Small intestine (tissue), 4 donors: ENCODE results near the gene KCNE2. TPM values are rescaled to one million over a fixed set of nuclear protein-coding genes. Genes with fewer than 3 reads are reported as not detected.

ENCODE experiments used
- polyA plus RNA-seq, 4 donors: library from polyadenylated mRNA; stranded (reverse) in 3 of 4; unstranded in 1 of 4; fragments of 200-250 nt in 3 of 4; fragments of 120-200 nt in 1 of 4; gene quantifications; one replicate each; pipeline versions ENCODE4 v1.2.1 to v1.2.3, GENCODE V29; 2013
- donor health status: healthy with polysubstance abuse.
- donor health status: Bipolar disorder and iron deficiency.
- donor health status: healthy.

Gene KCNE2
- polyA plus RNA-seq, 4 donors: 0.16 to 0.52 TPM; not detected in 2

Other genes starting within 250 kb of the KCNE2 start
- 1 to 10 TPM in 2 of 4 donors, not detected in 2; 4.2 to 9.3 TPM for gene SMIM11, start 11.5 kb downstream of the KCNE2 start, polyA plus RNA-seq
- gene SMIM34, start 59.9 kb downstream of the KCNE2 start, polyA plus RNA-seq: under 1 TPM in 1 of 4 donors, not detected in 3; 0.04 TPM
- gene KCNE1, start 148.2 kb downstream of the KCNE2 start, polyA plus RNA-seq: under 1 TPM in 2 of 4 donors, not detected in 2; 0.37 to 0.38 TPM